Large intestine (tissue), 3 donors: ENCODE data around the gene SCAP. TPM values are rescaled to one million over a fixed set of nuclear protein-coding genes. Genes with fewer than 3 reads are reported as not detected.

Experiments used
- DNase-seq, 2 donors: peaks; one replicate each; pipeline versions ENCODE4 v3.0.0 to v3.0.0-alpha.2; 2013
- H3K27ac ChIP-seq: one replicate; pipeline ENCODE4 v1.5.1; 2013; ENCODE audit warnings: low read length
- H3K27me3 ChIP-seq: 2 replicates; pipeline ENCODE4 v1.6.1; 2013; ENCODE audit warnings: low read length; ENCODE audit not compliant: control insufficient read depth, insufficient read depth
- H3K36me3 ChIP-seq: 2 replicates; pipeline ENCODE4 v1.6.1; 2013; ENCODE audit warnings: low read length; ENCODE audit not compliant: control insufficient read depth, insufficient read depth
- H3K4me1 ChIP-seq: one replicate; pipeline ENCODE4 v1.6.1; 2013; ENCODE audit warnings: low read length; ENCODE audit not compliant: control insufficient read depth, insufficient read depth
- H3K4me3 ChIP-seq: one replicate; pipeline ENCODE4 v1.5.1; 2013; ENCODE audit warnings: low read length
- H3K9me3 ChIP-seq: one replicate; pipeline ENCODE4 v1.6.1; 2013; ENCODE audit warnings: mild to moderate bottlenecking, low read depth, low read length, moderate library complexity; ENCODE audit not compliant: control insufficient read depth
- WGBS: methylation state at CpG from one replicate; pipeline ENCODE4 v1.1.5; 2013; ENCODE audit warnings: low lambda C conversion rate; ENCODE audit not compliant: insufficient coverage; 5-methylcytosine and 5-hydroxymethylcytosine counted together
- polyA plus RNA-seq: library from polyadenylated mRNA; unstranded; fragments of 120-200 nt; gene quantifications from one replicate; pipeline ENCODE4 v1.2.1, GENCODE V29; 2013

The SCAP gene
- polyA plus RNA-seq, 1 donor, result 64.4 TPM

GRCh38 chr3:47409688-47410416 is 65.9 kb downstream of the SCAP start:
- H3K9me3 ChIP-seq, result peaks cover 4% of the 10 kb centered on the region
- H3K27ac ChIP-seq, result no peak overlapping the region
- no CpG with 5 or more reads among the region's 26 CpGs for WGBS
- no peak for DNase-seq
- no peaks in the 10 kb centered on the region for H3K27me3 ChIP-seq
- H3K4me3 ChIP-seq, result no peak overlapping the region
- peaks cover 92% of the 10 kb centered on the region for H3K36me3 ChIP-seq
- peaks cover 12% of the 10 kb centered on the region for H3K4me1 ChIP-seq

GRCh38 chr3:47409284-47409683 is 66.5 kb downstream of the SCAP start:
- Histone ChIP-seq H3K4me1 (peaks cover 15% of the 10 kb centered on the region), H3K9me3 (peaks cover 4% of the 10 kb centered on the region), H3K36me3 (peaks cover 91% of the 10 kb centered on the region), H3K4me3 (no peak overlapping the region), H3K27ac (no peak overlapping the region), H3K27me3 (no peaks in the 10 kb centered on the region)
- WGBS, result no CpG with 5 or more reads among the region's 15 CpGs
- no peak for DNase-seq

DNA sequence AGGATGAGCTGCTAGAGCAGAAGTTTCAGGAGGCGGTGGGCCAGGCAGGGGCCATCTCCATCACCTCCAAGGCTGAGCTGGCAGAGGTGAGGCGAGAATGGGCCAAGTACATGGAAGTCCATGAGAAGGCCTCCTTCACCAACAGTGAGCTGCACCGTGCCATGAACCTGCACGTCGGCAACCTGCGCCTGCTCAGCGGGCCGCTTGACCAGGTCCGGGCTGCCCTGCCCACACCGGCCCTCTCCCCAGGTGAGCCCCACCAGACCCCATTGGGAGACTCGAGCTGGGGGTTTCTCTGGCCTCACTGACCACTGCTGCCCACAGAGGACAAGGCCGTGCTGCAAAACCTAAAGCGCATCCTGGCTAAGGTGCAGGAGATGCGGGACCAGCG is 66.9 kb downstream of the SCAP start:
- Histone ChIP-seq H3K27ac (no peak overlapping the region), H3K9me3 (peaks cover 4% of the 10 kb centered on the region), H3K36me3 (peaks cover 86% of the 10 kb centered on the region), H3K4me1 (peaks cover 15% of the 10 kb centered on the region), H3K4me3 (no peak overlapping the region), H3K27me3 (no peaks in the 10 kb centered on the region)
- WGBS, result no CpG with 5 or more reads among the region's 15 CpGs
- DNase-seq, result no peak

DNA sequence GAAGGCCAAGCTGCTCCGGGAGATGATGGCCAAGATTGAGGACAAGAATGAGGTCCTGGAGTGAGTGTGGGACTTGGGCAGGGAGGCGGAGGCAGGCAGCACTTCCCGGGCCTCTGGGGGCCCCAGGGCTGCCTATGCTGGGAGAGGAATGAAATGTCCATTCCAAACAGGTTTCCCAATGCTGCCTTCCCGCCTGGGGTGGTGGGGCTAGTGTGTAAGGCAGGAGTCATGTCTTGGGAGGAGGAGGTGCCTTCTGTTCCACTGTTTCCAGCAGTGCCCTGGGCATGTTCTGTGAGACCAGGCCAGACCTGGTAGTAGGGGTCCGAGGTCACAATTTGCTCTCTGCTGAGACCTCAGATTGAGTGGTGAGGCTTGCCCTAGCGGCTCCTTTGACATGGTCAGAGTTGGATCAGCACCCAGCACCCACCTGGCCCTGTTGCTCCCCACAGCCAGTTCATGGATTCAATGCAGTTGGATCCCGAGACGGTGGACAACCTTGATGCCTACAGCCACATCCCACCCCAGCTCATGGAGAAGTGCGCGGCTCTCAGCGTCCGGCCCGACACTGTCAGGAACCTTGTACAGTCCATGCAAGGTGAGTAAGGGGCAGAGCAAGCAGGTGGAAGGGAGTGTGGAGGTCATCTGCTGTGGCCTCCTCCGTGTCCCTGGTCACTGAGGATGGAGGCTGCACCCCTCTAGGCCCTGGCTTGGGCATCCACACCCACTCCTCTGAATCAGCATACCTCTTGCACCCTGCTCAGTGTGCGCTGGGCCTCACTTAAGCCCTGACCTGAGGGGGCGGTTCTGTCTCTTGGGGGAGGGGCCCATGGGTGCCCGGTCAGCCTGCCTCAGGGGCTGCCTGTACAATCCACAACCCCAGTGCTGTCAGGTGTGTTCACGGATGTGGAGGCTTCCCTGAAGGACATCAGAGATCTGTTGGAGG is 67.6 kb downstream of the SCAP start:
- no peak overlapping the region for H3K27ac ChIP-seq
- peaks cover 15% of the 10 kb centered on the region for H3K4me1 ChIP-seq
- WGBS, result no CpG with 5 or more reads among the region's 18 CpGs
- peaks cover 4% of the 10 kb centered on the region for H3K9me3 ChIP-seq
- peaks cover 82% of the 10 kb centered on the region for H3K36me3 ChIP-seq
- no peak for DNase-seq
- no peaks in the 10 kb centered on the region for H3K27me3 ChIP-seq
- no peak overlapping the region for H3K4me3 ChIP-seq

- DNase-seq, result no peak
- H3K9me3 ChIP-seq, result peaks cover 4% of the 10 kb centered on the region
- H3K36me3 ChIP-seq, result peaks cover 73% of the 10 kb centered on the region
Observed at GRCh38 chr3:47407237-47407636, 68.5 kb downstream of the SCAP start.

GRCh38 chr3:47406762-47407149 is 69.0 kb downstream of the SCAP start:
- H3K27me3 ChIP-seq, result no peaks in the 10 kb centered on the region
- H3K4me3 ChIP-seq, result no peak overlapping the region
- H3K36me3 ChIP-seq, result peaks cover 68% of the 10 kb centered on the region
- no peak overlapping the region for H3K27ac ChIP-seq
- H3K4me1 ChIP-seq, result peaks cover 15% of the 10 kb centered on the region
- WGBS, result no CpG with 5 or more reads among the region's 9 CpGs
- no peak for DNase-seq
- peaks cover 4% of the 10 kb centered on the region for H3K9me3 ChIP-seq

More at GRCh38 chr3:47407237-47407636, 68.5 kb downstream of the SCAP start:
- Histone ChIP-seq H3K4me1 (peaks cover 15% of the 10 kb centered on the region), H3K27ac (no peak overlapping the region), H3K4me3 (no peak overlapping the region), H3K27me3 (no peaks in the 10 kb centered on the region)
- WGBS, result no CpG with 5 or more reads among the region's 7 CpGs

DNA sequence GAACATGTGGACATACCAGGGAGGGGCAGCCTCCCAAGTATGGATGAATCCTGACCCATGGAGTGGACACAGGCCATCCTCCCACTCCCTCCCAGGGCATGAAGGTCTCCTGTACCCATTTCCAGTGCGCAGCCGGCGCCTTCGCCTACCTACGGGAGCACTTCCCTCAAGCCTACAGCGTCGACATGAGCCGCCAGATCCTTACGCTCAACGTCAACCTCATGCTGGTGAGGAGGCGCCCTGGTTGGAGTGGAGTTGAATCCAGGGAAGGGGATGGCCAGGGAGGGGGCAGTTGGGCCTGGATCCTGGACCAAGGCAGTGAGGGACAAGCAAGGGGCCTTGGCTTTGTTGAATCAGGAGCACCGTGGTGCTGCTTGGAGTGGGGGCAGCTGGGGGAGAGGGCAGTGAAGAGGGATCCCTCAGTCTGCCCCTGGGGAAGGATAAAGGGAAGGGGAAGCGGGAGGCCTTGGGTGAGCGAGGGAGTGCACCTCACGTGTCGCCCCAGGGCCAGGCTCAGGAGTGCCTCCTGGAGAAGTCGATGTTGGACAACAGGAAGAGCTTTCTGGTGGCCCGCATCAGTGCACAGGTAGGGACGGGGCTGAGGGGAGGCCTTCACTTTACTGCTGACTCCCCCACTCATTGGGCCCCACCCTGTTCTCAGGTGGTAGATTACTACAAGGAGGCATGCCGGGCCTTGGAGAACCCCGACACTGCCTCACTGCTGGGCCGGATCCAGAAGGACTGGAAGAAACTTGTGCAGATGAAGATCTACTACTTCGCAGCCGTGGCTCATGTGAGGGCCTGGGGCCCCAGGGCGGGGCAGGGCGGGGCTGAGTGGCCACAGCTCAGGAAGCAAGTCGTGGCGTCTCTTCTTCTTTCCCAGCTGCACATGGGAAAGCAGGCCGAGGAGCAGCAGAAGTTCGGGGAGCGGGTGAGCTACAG is 69.7 kb downstream of the SCAP start:
- Histone ChIP-seq H3K4me1 (peaks cover 15% of the 10 kb centered on the region), H3K27me3 (no peaks in the 10 kb centered on the region), H3K27ac (no peak overlapping the region), H3K36me3 (peaks cover 61% of the 10 kb centered on the region), H3K9me3 (peaks cover 4% of the 10 kb centered on the region), H3K4me3 (no peak overlapping the region)
- WGBS, result no CpG with 5 or more reads among the region's 31 CpGs
- peak in 1 of 2 donors; percentile 63 for DNase-seq

DNA sequence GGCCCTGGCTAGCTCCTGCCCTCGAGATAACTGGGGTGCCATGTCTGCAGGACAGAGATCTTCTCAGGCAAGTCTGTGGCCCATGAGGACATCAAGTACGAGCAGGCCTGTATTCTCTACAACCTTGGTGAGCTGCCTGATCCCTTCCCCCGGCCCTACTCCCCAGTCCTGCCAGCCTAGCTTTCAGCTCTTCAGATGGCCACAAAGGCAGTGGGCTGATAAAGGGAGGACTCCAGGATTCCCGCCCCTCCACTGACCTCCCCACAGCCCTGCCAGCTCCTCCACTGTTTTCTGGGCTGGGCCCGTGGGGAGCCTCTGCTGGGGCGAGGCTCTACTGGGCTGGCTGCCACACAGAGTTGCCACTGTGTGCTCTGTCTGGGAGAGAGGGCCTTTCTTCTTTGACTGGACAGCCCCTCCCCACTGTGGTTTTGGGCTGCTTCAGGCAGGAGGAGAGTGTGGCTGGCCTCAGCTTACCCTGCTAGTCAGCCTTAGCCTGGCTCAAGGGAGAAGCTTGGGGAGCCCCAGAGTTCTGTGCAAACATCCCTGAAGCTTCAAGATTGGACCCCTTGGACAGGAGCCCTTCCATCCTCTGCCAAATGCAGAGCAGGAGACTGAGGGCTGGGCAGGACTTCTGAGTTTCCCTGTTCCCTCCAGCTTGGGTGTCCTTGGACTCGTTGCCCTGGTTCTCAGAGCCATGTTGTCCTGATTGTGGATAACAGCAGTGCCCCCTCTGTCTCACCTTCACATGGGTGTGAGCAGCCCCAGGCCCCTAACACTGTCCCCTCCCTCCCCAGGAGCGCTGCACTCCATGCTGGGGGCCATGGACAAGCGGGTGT is 70.6 kb downstream of the SCAP start:
- Histone ChIP-seq H3K4me1 (peaks cover 15% of the 10 kb centered on the region), H3K4me3 (no peak overlapping the region), H3K36me3 (peaks cover 58% of the 10 kb centered on the region), H3K27ac (no peak overlapping the region), H3K27me3 (no peaks in the 10 kb centered on the region), H3K9me3 (peaks cover 4% of the 10 kb centered on the region)
- no CpG with 5 or more reads among the region's 9 CpGs for WGBS
- DNase-seq, result no peak

DNA sequence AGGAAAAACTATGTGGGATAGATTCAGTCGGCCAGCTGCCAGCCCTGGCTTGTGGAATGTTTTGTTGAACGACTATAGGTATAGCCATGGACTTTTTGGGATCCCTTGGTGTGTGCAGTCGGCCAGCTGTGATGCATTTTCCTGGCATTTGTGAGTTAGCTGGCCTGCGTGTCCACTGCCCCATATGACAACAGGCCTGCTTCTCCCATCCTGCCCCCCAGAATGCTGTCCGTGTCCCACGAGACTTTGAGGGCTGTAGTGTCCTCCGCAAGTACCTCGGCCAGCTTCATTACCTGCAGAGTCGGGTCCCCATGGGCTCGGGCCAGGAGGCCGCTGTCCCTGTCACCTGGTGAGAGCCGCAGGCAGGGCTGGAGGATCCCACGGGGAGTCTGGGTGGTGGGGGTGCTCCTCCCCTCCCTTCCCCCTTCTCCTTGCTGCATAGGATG is 71.3 kb downstream of the SCAP start:
- no CpG with 5 or more reads among the region's 13 CpGs for WGBS
- H3K27ac ChIP-seq, result no peak overlapping the region
- peaks cover 56% of the 10 kb centered on the region for H3K36me3 ChIP-seq
- no peak overlapping the region for H3K4me3 ChIP-seq
- H3K4me1 ChIP-seq, result peaks cover 15% of the 10 kb centered on the region
- DNase-seq, result no peak
- peaks cover under 1% of the 10 kb centered on the region for H3K9me3 ChIP-seq
- H3K27me3 ChIP-seq, result no peaks in the 10 kb centered on the region
